G401.6 (cell line): ENCODE measurements around the gene XPA.
"Not testable (repeated sequence)": the region's sequence is repeated elsewhere in the genome, so short reads cannot be mapped to it uniquely, and the experiment has no call there.

Experiments used
- FAIRE-seq: peaks from 2 replicates; lab custom pipeline; 2012; peaks lifted over from hg19 to GRCh38; lab: Jason Lieb, UNC

Gene XPA

DNA sequence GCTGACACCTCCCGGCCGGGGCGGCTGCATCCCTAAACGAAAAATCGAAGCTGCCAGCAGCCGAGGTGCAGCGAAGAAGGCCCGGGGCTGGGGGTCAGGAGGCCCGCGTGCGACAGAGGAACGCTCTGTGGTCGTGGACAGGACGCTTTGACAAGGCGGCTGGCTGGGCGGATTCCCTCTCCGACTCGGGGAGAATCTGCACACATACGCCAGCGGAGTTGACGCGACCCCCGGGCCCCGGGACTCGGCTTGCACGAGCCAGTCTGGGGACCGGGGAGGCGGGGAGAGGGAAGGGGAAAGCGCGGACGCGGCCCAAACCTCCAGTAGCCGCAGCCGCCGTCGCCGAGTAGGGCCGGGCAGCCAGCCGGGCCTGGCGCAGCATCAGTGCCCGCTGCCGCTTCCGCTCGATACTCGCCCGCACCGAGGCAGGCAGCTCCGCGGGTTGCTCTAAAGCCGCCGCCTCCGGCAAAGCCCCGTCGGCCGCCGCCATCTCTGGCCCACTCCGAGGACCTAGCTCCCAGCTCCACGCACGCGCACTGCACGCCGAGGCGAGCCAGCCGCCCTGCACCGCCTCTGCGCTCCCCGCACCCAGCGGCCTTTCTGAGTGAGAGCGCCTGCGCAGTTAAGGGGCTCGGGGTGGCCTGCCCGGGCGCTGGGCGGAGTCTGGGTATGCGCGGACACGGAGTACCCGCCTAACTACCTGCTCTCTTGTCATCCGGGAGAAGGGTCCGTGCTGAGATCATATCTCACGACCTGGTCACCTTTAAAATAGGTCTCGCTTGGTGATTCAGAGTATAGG, at the start of gene XPA:
Gene XPA (minus strand): TSS at position 538 of the 799 bp plus-strand sequence. CDS start 48 bp downstream, at position 490.
- peak; percentile 51 for FAIRE-seq

DNA sequence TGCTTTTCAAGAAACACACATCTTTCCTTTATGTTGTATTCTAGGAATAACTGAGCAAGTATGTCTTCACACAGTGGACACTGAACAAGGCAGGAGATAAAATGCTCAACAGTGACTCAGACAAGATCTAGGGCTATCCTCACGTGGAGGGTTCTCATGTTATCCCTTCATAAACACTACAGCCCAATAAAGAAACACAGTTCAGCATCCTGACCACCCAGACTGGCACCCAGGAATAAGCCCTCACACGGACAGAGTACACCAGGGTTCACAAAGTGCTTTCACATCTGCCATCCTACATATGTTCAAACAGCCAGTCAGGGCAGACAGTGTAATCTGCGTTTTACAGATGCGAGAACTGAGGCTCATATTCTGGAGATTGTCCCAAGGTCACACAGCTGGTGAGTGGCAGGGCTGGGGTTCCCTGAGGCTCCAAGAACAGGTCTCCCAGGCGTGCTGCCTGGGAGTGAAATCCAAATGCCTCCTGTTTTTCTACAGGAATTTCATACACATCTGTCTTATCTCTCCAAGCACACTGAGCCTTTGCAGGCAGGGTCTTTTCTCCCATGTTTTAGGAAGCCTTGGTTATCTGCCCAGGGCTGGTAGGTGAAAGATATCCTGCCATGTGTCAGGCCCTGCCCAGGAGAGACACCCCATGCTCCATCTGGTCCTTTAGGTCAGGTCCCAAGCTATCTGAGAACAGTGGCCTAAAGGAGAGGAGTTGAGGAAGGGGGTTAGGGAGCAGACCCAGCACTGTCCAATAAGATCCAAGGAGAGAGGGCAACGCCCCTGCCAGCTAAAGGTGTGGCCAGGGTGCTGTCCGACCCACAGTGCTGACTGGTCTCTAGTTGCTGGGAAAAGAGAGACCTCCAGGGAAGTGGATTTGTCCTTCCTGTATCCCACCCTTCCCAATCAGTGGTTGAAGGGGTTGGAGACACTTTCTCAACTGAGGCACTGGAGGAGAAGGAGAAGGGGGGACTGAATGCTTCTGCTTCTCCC, 47.9 kb upstream of the XPA start:
- no peak for FAIRE-seq

DNA sequence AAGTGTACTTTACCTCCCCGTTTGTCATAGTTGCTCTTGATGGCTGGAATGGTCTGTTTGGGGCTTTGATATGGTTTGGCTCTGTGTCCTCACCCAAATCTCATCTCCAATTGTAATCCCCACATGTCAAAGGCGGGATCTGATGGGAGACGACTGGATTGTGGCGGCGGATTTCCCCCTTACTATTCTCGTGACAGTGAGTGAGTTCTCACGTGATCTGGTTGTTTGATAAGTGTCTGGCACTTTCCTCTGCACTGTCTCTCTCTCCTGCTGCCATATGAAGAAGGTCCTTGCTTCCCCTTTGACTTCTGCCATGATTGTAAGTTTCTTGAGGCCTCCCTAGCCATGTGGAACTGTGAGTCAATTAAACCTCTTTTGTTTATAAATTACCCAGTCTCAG, 46.9 kb upstream of the XPA start:
- FAIRE-seq: not testable (repeated sequence)

DNA sequence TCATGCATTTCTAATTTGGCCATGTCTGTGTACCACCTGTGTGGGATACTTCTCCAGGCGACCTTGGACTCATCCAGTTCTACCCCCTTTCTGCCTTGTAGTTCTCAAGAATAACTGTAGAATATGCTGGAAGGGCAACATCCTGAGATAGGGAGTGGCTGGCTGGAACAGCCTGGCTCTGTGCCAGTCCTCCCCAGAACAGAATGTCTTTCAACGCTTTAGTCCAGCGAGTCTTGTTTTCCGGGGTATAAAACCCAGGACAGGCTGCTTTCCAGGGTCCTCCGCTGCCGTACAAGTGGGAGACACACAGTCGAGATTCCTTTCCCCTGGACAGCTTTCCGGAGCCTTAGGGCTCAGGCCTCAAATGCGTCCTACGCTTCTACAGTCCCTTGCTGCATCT, 45.4 kb upstream of the XPA start:
- FAIRE-seq: no peak

DNA sequence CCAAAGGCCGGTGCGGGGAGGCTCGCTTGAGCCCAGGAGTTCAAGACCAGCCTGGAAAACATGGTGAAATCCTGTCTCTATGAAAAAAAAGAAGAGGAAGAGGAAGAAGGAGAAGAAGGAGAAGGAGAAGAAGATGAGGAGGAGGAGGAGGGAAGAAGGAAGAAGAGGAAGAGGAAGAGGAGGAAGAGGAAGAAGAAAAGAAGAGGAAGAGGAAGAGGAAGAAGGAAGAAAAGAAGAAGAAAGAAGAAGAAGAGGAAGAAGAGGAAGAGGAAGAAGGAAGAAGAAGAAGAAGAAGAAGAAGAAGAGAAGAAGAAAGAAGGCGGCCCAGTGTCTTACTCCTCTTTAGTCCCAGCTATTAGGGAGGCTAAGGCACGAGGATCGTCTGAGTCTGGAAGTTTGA, 44.8 kb upstream of the XPA start:
- FAIRE-seq: no peak

DNA sequence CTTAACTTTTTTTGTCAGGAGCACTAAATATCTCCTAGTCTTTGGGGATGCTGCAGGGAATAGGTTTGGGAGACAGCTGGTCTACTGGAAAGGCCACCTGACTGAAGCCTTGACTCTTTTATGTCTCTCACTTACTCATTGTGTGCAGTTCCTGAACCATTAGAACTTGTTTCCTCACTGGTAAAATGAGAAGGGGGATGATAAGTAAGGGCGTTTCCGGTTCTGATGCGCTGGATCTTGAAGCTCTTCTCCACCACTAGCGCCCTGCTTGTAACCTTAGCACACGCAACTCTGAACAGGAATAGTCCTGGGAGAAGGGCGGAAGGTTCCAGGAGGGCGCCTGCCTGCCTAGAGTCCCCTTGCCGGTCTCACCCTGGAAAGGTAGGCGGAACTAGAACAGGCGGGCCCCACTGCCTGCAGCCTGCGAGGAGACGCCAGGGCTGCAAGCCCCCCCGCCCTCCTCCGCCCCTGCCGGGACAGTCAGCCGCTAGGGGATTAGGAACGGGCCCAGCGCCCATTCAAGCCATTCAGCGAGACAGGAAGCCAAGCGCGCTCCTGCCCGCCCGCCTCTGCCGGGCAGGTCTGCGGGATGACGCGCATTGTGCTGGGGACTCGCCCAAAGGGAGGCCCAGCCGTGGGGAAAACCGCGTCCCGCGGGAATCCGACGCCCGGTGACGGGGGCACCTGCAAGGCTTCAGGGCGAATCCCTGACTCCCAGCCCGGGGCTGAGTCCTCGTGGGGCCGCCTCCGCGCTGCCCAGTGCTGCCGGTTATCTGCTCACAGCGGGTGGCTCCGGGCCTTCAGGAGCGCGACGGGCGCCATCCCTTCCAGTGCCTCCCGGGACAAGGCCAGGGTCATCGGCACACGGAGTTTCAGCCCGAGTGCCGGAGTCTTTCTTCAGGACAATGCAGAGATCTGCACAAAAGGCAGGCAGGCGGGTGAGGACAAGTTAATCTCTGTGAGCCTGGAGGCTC, 44.0 kb upstream of the XPA start:
- no peak for FAIRE-seq

DNA sequence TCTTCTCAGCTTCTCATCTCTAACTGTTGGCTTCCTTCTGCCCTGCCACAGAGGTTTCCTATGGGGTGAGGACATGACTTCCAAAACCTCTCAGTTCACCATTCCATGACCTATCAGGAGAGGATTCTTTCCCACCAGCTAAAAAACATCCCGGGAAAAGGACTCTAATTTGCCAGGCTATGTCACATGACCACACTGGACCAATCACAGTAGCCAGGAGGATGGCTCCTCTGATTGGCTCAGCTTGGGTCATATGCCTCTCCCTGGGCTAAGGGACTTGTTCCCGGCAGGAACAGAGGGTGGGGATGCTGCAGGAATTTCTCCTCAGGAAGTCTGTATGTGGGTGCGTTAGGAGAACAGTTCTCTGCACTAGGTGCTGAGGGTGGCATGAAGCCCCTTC, 40.3 kb upstream of the XPA start:
- no peak for FAIRE-seq

DNA sequence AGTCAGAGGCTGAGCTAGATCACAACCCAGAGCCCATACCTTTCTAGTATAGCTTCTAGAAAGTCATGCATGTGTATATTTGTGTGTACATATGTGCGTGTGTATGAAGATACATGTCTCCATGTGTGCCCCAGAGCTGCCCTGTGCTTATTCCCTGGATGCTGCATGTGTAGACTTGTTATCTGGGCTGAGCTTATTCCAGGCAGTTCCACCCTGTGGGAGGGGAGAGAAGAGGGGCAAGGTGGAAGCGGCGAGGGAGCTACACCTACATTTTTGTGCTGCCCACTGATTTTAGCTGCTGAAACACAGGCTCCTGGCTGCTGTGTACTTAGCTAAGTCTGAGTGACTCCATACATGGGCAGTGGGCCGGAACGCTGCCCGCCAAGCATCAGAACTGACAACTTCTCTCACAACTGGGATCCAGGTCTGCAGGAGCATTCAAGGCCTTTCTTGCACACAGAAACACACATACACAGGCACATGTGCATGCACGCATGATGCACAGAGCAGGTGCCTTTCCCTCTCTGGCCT, 38.0 kb upstream of the XPA start:
- FAIRE-seq: no peak

DNA sequence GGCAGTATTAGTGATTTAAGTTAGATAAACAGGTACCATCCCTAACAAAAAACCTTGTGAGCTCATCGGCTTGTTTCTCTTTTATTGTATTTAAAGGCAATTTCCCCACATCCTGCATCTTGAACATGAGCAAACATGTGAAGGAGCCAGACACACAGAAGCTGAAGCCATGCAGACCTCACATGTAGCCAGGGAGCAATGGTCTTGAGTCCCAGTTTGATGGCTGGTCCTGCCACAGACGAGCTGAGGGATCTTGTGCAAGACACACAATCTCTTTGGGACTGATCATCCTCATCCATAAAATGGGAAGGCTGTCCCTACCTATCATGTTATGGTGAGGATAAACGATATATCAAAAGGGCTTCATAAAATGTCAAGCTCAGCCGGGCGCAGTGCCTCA, 29.6 kb upstream of the XPA start:
- FAIRE-seq: no peak

DNA sequence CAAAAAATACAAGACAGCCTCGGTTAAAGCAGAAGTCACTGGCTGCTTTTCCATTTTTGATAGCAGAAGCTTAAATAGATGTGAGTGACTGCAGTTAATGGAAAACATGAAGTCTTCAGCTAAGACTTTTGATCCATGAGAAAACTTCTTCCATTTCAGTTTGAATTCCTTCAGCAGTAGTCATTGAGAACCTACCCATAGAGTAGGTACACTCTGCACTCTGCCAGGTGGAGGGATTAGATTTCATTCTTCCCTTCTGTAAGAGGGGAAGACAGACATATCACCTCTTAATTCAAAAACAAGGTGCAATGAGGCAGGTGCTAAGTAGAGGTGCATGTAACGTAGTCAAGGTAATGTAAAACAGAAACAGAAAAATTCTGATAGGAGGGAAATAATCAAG, 26.7 kb upstream of the XPA start:
- FAIRE-seq: no peak

DNA sequence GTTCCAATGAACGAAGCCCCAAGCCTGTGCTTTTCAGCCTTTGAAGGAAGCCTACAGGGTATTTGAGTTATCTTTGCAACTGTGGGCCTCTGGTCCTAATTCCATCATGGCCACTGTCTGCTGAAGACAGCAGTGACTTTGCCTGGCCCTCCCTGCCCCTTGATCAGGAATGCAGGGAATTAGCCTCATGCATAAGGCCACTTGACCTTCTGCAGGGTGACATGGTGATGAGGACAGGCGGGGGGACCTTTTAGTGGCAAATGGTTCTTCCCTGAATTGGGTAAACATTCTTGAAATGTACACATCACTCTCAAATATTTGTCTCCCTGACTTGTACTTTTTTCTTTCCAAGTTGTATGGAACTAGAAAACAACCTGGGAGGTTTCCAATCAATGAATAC, 25.2 kb upstream of the XPA start:
- FAIRE-seq: no peak

DNA sequence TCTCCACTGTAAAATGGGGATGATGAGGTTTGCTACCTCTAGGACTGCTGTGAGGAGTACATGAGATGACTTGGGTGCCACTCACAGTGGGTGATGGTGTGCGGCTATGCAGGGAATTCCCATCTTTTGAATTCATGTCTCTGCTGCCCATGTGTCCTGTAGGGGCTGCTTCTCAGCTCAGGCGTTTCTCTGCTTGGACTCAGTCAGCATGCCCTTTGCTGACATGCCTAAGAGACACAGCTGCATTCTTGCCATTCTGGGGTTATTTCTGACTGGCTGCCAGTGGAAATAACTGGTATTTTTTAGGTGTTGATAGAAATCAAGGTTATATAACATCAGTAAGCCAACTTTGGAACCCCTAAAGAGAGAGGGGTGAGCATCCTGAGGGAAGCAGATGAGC, 24.3 kb upstream of the XPA start:
- FAIRE-seq: no peak

DNA sequence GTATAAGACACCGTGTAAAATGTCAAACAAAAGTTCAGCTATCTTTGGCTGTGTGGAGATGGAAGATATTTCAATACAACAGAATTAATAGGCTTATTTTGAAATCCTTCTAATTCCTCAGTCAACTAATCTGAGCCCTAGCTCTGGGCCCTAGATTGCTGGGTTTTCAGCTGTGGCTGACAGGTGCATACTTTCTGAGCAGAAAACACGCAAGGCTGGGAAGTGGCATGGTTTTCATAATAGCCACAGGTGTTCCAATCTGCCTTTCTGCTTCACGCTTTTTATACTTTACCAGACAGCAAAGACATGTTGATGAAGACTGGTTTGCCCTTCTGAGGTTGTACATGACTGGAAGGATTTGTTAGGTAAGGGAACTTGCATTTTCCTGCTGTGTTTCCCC, 20.7 kb upstream of the XPA start:
- FAIRE-seq: no peak

DNA sequence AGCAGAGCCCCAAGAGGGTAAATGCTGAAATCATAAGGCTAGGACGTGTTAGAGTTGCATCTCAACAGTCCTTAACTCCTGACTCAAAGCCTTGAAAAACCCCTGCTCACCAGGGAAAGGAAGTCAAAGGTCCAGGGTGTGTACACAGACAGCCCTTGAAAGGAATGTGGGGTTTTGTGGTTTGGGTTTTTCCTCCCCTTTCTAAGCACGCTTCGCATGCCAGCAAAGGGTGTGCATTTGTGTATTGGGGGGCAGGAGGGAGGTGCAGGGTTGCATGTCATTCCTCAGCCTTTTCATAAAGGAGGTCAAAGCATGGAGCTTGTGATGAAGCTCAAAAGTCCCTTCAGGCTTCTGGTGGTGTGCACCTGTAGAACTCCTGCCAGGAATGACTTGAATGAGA, 17.3 kb upstream of the XPA start:
- no peak for FAIRE-seq

DNA sequence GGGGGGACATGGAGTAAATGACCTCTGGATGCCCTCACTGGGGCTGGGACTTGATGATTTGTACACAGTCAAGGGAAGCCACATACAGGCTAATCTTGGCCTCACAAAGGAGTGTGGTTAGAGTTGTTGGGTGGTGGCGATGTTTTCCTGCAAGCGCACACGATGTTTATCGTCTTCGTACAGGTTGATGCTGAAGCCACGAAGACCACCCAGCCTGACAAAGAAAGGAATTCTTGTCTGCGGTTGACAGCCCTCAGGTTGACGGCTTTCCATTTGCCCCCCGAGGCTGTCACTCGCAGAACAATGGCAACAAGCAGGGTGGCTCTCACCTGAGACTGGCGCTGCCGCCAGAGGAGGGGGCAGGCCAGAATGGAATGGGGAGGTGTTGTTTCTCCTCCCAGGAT, 14.1 kb upstream of the XPA start:
- FAIRE-seq: no peak

DNA sequence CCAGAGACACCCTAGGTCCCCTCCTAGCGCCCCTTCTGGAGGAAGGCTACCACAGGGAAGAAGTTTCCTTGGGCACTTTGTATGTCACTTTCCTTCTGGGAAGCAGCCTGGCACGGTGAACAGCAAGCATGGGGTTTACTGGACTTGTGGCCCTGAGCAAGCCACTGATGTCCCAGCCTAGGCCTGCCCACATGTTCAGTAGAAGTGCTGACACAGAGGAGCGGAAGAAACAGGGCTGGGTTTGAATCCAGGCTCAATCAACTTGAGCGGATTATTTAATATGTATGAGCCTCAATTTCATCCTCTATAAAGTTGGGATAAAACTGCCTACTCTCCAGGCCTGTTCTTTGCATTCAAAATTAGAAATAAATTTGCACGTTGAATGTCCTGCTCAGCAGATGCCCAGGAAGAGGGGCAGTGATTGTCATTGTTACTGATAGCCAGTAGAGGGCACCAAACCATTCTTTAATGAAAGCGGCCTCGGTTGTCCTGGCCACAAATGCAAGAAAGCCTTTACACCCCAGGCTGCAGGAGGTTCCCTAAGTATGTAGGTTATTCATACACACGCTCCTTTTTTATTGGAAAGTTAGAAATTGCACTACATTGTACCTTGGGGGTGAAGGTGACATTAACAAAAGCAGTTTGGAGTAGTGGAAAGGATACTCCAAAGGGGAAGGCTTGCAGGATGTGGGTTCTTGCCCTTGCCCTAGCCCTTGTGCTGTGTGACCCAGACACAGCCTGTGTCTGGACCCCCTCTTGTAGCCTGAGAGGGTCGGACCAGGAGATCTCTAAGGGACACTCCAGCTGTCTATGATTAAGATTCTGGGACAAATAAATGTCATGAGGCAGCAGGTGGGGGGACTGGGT, 13.4 kb upstream of the XPA start:
- peak; percentile 87 for FAIRE-seq

DNA sequence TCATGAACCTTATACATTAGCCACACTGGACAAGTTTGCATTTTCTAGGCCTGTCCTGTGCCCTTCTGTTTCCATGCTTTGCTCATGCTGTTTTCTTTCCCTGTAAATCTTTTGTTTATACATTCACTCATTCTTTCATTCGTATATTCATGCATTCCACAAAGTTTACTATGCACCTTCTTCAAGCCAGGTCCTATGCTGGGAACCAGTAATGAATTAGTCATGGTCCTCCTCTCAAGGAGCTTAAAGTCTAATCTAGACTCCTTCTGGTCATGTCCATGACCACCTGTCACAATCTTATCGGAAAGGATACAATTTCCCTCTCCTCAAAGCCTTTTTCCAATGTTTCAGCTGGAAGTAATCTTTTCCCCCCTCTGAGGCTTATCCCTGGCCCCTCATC, 9.1 kb upstream of the XPA start:
- FAIRE-seq: no peak

DNA sequence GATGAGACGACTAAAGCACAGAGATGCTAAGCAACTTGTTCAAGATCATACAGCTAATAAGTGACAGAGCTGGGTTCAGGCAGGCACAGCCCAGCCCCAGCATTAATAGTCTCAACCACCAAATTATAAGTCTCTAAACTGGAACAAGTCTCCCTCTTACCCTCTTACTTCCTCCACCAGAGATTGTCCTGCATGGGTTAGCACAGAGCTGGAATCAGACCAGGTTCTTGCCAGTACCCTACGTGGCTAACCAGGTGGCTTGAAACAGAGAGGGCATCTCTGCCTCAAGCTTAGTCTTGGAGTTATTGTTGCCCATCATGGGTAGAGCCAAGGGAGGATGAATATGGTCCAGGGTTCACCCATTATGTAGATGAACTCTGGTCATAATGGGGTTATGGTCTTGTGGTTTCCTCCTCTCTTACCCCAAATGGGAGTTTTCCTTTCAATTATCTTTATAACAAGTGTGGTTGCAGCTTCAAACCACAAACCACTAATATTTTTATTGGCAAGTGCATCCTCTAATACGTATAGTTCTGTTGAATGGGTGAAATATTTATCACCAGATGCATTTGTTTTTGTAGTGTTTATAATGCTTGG, 8.3 kb upstream of the XPA start:
- FAIRE-seq: no peak

DNA sequence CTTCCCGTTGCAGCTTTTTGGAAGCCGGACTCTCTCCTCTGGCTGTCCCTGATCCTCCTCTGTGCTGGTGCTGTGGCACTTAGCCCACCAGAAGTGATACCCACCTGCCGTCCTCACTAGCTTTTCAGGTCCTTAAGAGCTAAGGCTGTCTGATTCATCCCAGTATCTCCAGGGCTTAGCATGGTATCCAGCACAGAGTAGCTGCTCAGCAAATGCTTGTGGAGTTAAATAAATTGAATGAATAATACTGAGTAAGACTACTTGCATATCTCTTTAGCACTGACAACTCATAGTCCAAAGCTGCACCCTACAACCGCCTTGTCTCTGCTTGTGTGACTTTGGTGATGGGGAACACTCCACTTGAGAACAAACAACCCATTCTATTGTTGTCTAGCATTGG, 7.7 kb upstream of the XPA start:
- no peak for FAIRE-seq

DNA sequence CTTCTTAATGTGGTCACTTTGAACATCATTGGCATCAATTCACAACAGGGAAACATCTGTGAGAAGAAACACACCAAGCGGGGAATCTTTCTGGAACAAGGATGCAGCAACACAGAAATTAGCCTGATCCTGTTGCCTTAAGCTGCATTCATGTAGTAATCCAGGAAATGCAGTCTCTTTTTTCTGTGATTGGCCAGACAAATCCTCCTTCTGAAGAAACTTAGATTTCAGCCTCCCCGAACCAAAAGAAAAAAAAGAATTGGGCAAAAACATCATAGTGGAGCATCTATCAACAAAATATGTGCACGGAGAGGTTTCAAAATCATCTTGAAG, 7.2 kb upstream of the XPA start:
- FAIRE-seq: no peak
